K562 (cell line): ENCODE measurements around the gene SLC22A3. TPM values are rescaled to one million over a fixed set of nuclear protein-coding genes. Genes with fewer than 3 reads are reported as not detected.

ENCODE experiments used
- ATAC-seq: fragments of 200-7000 bp; cut with Tn5 transposase; 3 replicates; pipeline ENCODE4 v1.9.1; 2020; ENCODE audit warnings: moderate library complexity
- BruUV-seq: library from RNA; stranded (reverse); fragments of 400-500 nt; replicated peaks from 2 replicates; lab custom pipeline; 2021; lab: Mats Ljungman, UMichigan
- CTCF ChIA-PET: fragments of 300-600 bp; formaldehyde crosslinking; extraction: SDS; loops from one replicate; lab custom pipeline; 2021; ENCODE audit warnings: low intra/inter-chr PET ratio; lab: Yijun Ruan, JAX
- POLR2A ChIA-PET: fragments of 300-600, 350-650 bp; sonication (Branson Sonifier 250); formaldehyde crosslinking; extraction: SDS; loops from one replicate; lab custom pipeline; 2021; ENCODE audit warnings: antibody characterized with exemption, inconsistent platforms; lab: Yijun Ruan, JAX
- DNase-seq, 4 experiments: peaks; one replicate each; pipeline versions ENCODE4 v3.0.0 to v3.0.0-alpha.2; 2011 to 2018; ENCODE audit warnings: low spot score in 3 of 4, mixed read lengths in 3 of 4; ENCODE audit errors: extremely low read depth in 1 of 4
- FAIRE-seq: peaks from 2 replicates; lab custom pipeline; 2011; peaks lifted over from hg19 to GRCh38; lab: Jason Lieb, UNC
- H2AFZ ChIP-seq: 2 replicates; pipeline ENCODE4 v1.6.0; 2011; ENCODE audit warnings: low read depth, low read length, control low read depth, inconsistent platforms
- H3K27ac ChIP-seq: fragments of 200-600 bp; 3 replicates; pipeline ENCODE4 v1.8.0; 2011; ENCODE audit warnings: low read depth, mild to moderate bottlenecking, control low read depth, inconsistent platforms, low read length, moderate library complexity, mixed read lengths; ENCODE audit errors: extremely low read depth
- H3K27me3 ChIP-seq, 2 experiments: fragments of 300-600 bp in 1 of 2; 2 replicates in 1 of 2; 3 replicates in 1 of 2; pipeline versions ENCODE4 v1.6.0 to v1.8.0; 2011; ENCODE audit warnings: inconsistent platforms in 2 of 2, low read length in 2 of 2, mild to moderate bottlenecking in 1 of 2, mixed read lengths in 1 of 2, moderate library complexity in 1 of 2; ENCODE audit not compliant: control insufficient read depth in 2 of 2, insufficient read depth in 2 of 2
- H3K36me3 ChIP-seq: fragments of 300-600 bp; 3 replicates; pipeline ENCODE4 v1.8.0; 2011; ENCODE audit warnings: mild to moderate bottlenecking, low read length, inconsistent platforms; ENCODE audit not compliant: control insufficient read depth, insufficient read depth
- H3K4me1 ChIP-seq, 2 experiments: fragments of 200-600 bp in 1 of 2; replicated peaks in 1 of 2; 2 replicates in 1 of 2; 3 replicates in 1 of 2; pipeline versions ENCODE4 v1.5.1 to v1.8.0; 2011; ENCODE audit warnings: inconsistent platforms in 2 of 2, low read length in 2 of 2, mild to moderate bottlenecking in 1 of 2, mixed read lengths in 1 of 2, moderate library complexity in 1 of 2; ENCODE audit not compliant: control insufficient read depth in 2 of 2, insufficient read depth in 2 of 2
- H3K4me2 ChIP-seq: 2 replicates; pipeline ENCODE4 v1.6.1; 2011; ENCODE audit warnings: low read length, control low read depth, inconsistent platforms, mixed read lengths; ENCODE audit not compliant: insufficient read depth
- H3K4me3 ChIP-seq: fragments of 200-600 bp; sonication (generic), shearing (Covaris generic); 2 replicates; pipeline ENCODE4 v1.5.1; 2016; ENCODE audit warnings: control low read depth, inconsistent platforms
- H3K79me2 ChIP-seq: fragments of 200-600 bp; 3 replicates; pipeline ENCODE4 v1.8.0; 2011; ENCODE audit warnings: low read length, inconsistent platforms; ENCODE audit not compliant: control insufficient read depth, insufficient read depth
- H3K9ac ChIP-seq, 2 experiments: 2 replicates each; pipeline versions ENCODE4 v1.6.0 to v1.6.1; 2011; ENCODE audit warnings: low read depth in 2 of 2, low read length in 2 of 2, control low read depth in 1 of 2, inconsistent platforms in 1 of 2, mild to moderate bottlenecking in 1 of 2, mixed read lengths in 1 of 2; ENCODE audit not compliant: insufficient read depth in 1 of 2
- H3K9me1 ChIP-seq: one replicate; pipeline ENCODE4 v1.6.0; 2011; ENCODE audit warnings: inconsistent platforms, mild to moderate bottlenecking, low read length, moderate library complexity; ENCODE audit not compliant: control insufficient read depth, insufficient read depth
- H3K9me3 ChIP-seq: replicated peaks from 2 replicates; pipeline ENCODE4 v1.5.1; 2011; ENCODE audit warnings: low read depth, low read length, inconsistent platforms; ENCODE audit not compliant: control insufficient read depth, insufficient read depth
- H4K20me1 ChIP-seq: replicated peaks from 2 replicates; pipeline ENCODE4 v1.6.1; 2011; ENCODE audit warnings: low read length, inconsistent platforms, mixed read lengths; ENCODE audit not compliant: control insufficient read depth, insufficient read depth
- MEF2D ChIP-seq: conservative IDR thresholded peaks from 2 replicates; pipeline ENCODE4 v1.6.1; 2016; ENCODE audit warnings: low read depth, missing genetic modification characterization, missing compliant biosample characterization
- PHB2 ChIP-seq: fragments of 450-650 bp; IDR thresholded peaks from 2 replicates; pipeline ENCODE4 v1.6.1; 2017; ENCODE audit warnings: low read depth
- WGBS: fragments of 100-300 bp; shearing (Covaris generic); methylation state at CpG from one replicate; pipeline ENCODE4 v1.1.6; 2016; ENCODE audit warnings: low coverage, mixed read lengths; ENCODE audit not compliant: insufficient coverage; ENCODE audit errors: missing lambda C conversion rate; 5-methylcytosine and 5-hydroxymethylcytosine counted together
- in situ Hi-C: fragments of 300-500 bp; cut with MboI; formaldehyde crosslinking; loops from 4 replicates; pipeline ENCODE4 v1.15.0; 2018; ENCODE audit warnings: inconsistent platforms, mixed read lengths
- intact Hi-C: fragments of 100-400 bp; cut with micrococcal nuclease; formaldehyde crosslinking; loops from 2 replicates; pipeline ENCODE4 v1.14.2; 2022
- polyA plus RNA-seq, 8 experiments: library from polyadenylated mRNA; depleted of rRNA in 4 of 8; stranded (reverse) in 5 of 8; unstranded in 3 of 8; fragments of >200 nt; fragmentation: Nextera tagmentation in 2 of 8; fragmentation: Illumina TruSeq in 1 of 8; extraction: Ambion mirVana in 2 of 8; extraction: Trizol in 1 of 8; gene quantifications; 2 replicates each; pipeline versions ENCODE4 v1.2.1 to v1.2.3, GENCODE V29; 2011 to 2014; ENCODE audit warnings: inconsistent platforms in 1 of 8, missing spikeins in 1 of 8
- total RNA-seq, 7 experiments: library from RNA; depleted of rRNA in 6 of 7; stranded (reverse); fragments of >200 nt in 6 of 7; fragmentation: Illumina TruSeq in 2 of 7; extraction: Trizol in 2 of 7; gene quantifications; 2 replicates each; pipeline versions ENCODE4 v1.2.1 to v1.2.3, GENCODE V29; 2011 to 2021; ENCODE audit warnings: low replicate concordance in 1 of 7
- TF ChIP-seq, protein P1 (sequence below): fragments of 250-450 bp; sonication (Bioruptor Pico); IDR thresholded peaks from 2 replicates; pipeline ENCODE4 v1.4.0; 2020
- TF ChIP-seq, protein P2 (sequence below), 2 experiments: fragments of 450-650 bp; formaldehyde crosslinking in 1 of 2; IDR thresholded peaks; 2 replicates each; pipeline versions ENCODE4 v1.4.0 to v1.6.1; 2014 to 2020; ENCODE audit warnings: mild to moderate bottlenecking in 2 of 2, borderline replicate concordance in 1 of 2, low read depth in 1 of 2
- TF ChIP-seq, protein P3 (sequence below), 2 experiments: fragments of 250-450 bp in 1 of 2; fragments of 450-650 bp in 1 of 2; sonication (Bioruptor Pico) in 1 of 2; IDR thresholded peaks; 2 replicates each; pipeline versions ENCODE4 v1.6.1 to v1.8.0; 2016 to 2021; ENCODE audit warnings: mild to moderate bottlenecking in 2 of 2, moderate library complexity in 2 of 2, missing compliant biosample characterization in 1 of 2, missing genetic modification characterization in 1 of 2

SLC22A3 gene
- total and polyA plus RNA-seq, 9 of the 15 experiments (the other 6 are each of a cell fraction or from before 2014, with no cell fraction given), result not detected

- no peak overlapping the region for H3K9ac ChIP-seq
- ATAC-seq (no peak), DNase-seq (no peak), FAIRE-seq (no peak)
- no peak overlapping the region for H3K27ac ChIP-seq
- no peaks in the 10 kb centered on the region for H3K27me3 ChIP-seq
- H4K20me1 ChIP-seq, result no peaks in the 10 kb centered on the region
- BruUV-seq, result no TSS peak
- H3K36me3 ChIP-seq, result no peaks in the 10 kb centered on the region
- ChIA-PET CTCF (no interaction called here), POLR2A (no interaction called here)
- H3K4me2 ChIP-seq, result no peak overlapping the region
- H3K79me2 ChIP-seq, result no peaks in the 10 kb centered on the region
- no peak overlapping the region for H2AFZ ChIP-seq
- in situ Hi-C loops, result no loop called here
- no peaks in the 10 kb centered on the region for H3K9me3 ChIP-seq
- intact Hi-C loops, result no loop called here
- H3K4me3 ChIP-seq, result no peak overlapping the region
- 7% methylated on average over 8 of the region's 8 CpGs for WGBS
- no peaks in the 10 kb centered on the region for H3K4me1 ChIP-seq
- no peaks in the 10 kb centered on the region for H3K9me1 ChIP-seq
- TF ChIP-seq, protein P1, sequence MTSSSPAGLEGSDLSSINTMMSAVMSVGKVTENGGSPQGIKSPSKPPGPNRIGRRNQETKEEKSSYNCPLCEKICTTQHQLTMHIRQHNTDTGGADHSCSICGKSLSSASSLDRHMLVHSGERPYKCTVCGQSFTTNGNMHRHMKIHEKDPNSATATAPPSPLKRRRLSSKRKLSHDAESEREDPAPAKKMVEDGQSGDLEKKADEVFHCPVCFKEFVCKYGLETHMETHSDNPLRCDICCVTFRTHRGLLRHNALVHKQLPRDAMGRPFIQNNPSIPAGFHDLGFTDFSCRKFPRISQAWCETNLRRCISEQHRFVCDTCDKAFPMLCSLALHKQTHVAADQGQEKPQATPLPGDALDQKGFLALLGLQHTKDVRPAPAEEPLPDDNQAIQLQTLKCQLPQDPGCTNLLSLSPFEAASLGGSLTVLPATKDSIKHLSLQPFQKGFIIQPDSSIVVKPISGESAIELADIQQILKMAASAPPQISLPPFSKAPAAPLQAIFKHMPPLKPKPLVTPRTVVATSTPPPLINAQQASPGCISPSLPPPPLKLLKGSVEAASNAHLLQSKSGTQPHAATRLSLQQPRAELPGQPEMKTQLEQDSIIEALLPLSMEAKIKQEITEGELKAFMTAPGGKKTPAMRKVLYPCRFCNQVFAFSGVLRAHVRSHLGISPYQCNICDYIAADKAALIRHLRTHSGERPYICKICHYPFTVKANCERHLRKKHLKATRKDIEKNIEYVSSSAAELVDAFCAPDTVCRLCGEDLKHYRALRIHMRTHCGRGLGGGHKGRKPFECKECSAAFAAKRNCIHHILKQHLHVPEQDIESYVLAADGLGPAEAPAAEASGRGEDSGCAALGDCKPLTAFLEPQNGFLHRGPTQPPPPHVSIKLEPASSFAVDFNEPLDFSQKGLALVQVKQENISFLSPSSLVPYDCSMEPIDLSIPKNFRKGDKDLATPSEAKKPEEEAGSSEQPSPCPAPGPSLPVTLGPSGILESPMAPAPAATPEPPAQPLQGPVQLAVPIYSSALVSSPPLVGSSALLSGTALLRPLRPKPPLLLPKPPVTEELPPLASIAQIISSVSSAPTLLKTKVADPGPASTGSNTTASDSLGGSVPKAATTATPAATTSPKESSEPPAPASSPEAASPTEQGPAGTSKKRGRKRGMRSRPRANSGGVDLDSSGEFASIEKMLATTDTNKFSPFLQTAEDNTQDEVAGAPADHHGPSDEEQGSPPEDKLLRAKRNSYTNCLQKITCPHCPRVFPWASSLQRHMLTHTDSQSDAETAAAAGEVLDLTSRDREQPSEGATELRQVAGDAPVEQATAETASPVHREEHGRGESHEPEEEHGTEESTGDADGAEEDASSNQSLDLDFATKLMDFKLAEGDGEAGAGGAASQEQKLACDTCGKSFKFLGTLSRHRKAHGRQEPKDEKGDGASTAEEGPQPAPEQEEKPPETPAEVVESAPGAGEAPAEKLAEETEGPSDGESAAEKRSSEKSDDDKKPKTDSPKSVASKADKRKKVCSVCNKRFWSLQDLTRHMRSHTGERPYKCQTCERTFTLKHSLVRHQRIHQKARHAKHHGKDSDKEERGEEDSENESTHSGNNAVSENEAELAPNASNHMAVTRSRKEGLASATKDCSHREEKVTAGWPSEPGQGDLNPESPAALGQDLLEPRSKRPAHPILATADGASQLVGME (CRISPR knock-in tag), result no peak
- TF ChIP-seq, protein P2, sequence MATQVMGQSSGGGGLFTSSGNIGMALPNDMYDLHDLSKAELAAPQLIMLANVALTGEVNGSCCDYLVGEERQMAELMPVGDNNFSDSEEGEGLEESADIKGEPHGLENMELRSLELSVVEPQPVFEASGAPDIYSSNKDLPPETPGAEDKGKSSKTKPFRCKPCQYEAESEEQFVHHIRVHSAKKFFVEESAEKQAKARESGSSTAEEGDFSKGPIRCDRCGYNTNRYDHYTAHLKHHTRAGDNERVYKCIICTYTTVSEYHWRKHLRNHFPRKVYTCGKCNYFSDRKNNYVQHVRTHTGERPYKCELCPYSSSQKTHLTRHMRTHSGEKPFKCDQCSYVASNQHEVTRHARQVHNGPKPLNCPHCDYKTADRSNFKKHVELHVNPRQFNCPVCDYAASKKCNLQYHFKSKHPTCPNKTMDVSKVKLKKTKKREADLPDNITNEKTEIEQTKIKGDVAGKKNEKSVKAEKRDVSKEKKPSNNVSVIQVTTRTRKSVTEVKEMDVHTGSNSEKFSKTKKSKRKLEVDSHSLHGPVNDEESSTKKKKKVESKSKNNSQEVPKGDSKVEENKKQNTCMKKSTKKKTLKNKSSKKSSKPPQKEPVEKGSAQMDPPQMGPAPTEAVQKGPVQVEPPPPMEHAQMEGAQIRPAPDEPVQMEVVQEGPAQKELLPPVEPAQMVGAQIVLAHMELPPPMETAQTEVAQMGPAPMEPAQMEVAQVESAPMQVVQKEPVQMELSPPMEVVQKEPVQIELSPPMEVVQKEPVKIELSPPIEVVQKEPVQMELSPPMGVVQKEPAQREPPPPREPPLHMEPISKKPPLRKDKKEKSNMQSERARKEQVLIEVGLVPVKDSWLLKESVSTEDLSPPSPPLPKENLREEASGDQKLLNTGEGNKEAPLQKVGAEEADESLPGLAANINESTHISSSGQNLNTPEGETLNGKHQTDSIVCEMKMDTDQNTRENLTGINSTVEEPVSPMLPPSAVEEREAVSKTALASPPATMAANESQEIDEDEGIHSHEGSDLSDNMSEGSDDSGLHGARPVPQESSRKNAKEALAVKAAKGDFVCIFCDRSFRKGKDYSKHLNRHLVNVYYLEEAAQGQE (IDR thresholded peaks at IDR 0.05; ENCODE audit: borderline replicate concordance), result no peak
- TF ChIP-seq, protein P2 (CRISPR knock-in tag; IDR thresholded peaks at IDR 0.05; ENCODE audit: low read depth), result no peak
- TF ChIP-seq MEF2D, result no peak
- no peak for TF ChIP-seq PHB2
- TF ChIP-seq, protein P3, sequence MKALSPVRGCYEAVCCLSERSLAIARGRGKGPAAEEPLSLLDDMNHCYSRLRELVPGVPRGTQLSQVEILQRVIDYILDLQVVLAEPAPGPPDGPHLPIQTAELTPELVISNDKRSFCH (CRISPR knock-in tag; IDR thresholded peaks at IDR 0.05), result no peak
- TF ChIP-seq, protein P3 (tag; IDR thresholded peaks at IDR 0.05), result no peak
Measured at GRCh38 chr6:160477901-160478300, 129.7 kb downstream of the SLC22A3 start.
